ENCODE data around the gene ACACA.

- TF ChIP-seq CTCF (IDR thresholded peaks at IDR 0.05) (no peak), POLR2A (IDR thresholded peaks at IDR 0.05) (no peak)
Measured at GRCh38 chr17:37225465-37225864, 181.2 kb downstream of the ACACA start.

Measured in uterus (tissue), 2 donors.